DOHH2 (cell line): ENCODE results near the gene CYB5B.

Experiments
- CTCF ChIP-seq: fragments of 200-600 bp; sonication (generic); IDR thresholded peaks from one replicate; pipeline ENCODE4 v1.5.1; 2014; ENCODE audit warnings: antibody characterized with exemption, mild to moderate bottlenecking, low read depth, low read length; ENCODE audit not compliant: poor library complexity, severe bottlenecking
- EZH2phosphoT487 ChIP-seq: fragments of 200-600 bp; sonication (generic); IDR thresholded peaks from 2 replicates; pipeline ENCODE4 v1.6.1; 2017; ENCODE audit warnings: borderline replicate concordance, mild to moderate bottlenecking, antibody characterized with exemption, low read length, moderate library complexity, mixed read lengths

DNA sequence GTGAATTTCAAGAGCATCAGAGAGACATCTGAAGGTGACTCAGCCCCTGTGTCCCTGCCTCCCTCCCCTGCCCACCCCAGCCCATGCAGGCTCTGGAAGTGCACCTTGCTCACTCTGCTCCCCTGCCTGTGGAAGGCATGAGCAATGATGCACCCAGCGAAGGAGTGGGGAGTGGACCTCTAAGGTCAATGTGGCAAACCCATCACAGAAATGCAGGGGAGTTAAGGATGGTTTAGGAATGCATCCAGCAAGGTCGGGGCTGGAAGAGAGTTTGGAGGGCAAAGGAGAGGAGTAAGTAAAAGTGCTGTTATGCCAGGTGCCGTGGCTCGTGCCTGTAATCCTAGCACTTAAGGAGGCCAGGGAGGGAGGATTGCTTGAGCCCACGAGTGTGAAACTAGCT lies 61.9 kb downstream of the CYB5B start:
- TF ChIP-seq CTCF (no peak), EZH2phosphoT487 (no peak)
